Neural cell (in vitro differentiated cells): Measurements from ENCODE around the gene TEX19. TPM values are rescaled to one million over a fixed set of nuclear protein-coding genes. Genes with fewer than 3 reads are reported as not detected.

Experiments used
- H2AFZ ChIP-seq: fragments of 200-600, 300-800 bp; sonication (generic), shearing (Covaris generic); 2 replicates; pipeline ENCODE4 v1.6.0; 2014; ENCODE audit warnings: low read depth, mild to moderate bottlenecking, antibody characterized with exemption, low read length, moderate library complexity
- H3F3A ChIP-seq: fragments of 200-600 bp; shearing (Covaris generic); 2 replicates; pipeline ENCODE4 v1.6.1; 2016; ENCODE audit warnings: mild to moderate bottlenecking, moderate library complexity, mixed read lengths, antibody characterized with exemption, low read length; ENCODE audit not compliant: insufficient read depth, poor library complexity, severe bottlenecking
- H3K27ac ChIP-seq: fragments of 200-600, 300-800 bp; sonication (generic), shearing (Covaris generic); 2 replicates; pipeline ENCODE4 v1.5.1; 2014; ENCODE audit warnings: mild to moderate bottlenecking, low read length, moderate library complexity
- H3K27me3 ChIP-seq: fragments of 300-800, 200-600 bp; sonication (generic), shearing (Covaris generic); 2 replicates; pipeline ENCODE4 v1.6.0; 2014; ENCODE audit warnings: mild to moderate bottlenecking, low read depth, low read length, moderate library complexity; ENCODE audit not compliant: insufficient read depth
- H3K36me3 ChIP-seq: fragments of 300-800, 200-600 bp; sonication (generic), shearing (Covaris generic); 2 replicates; pipeline ENCODE4 v1.5.1; 2014; ENCODE audit warnings: mild to moderate bottlenecking, antibody characterized with exemption, low read length, moderate library complexity; ENCODE audit not compliant: insufficient read depth
- H3K4me2 ChIP-seq: fragments of 300-800, 200-600 bp; sonication (generic), shearing (Covaris generic); 2 replicates; pipeline ENCODE4 v1.6.0; 2014; ENCODE audit warnings: mild to moderate bottlenecking, low read length
- H3K4me3 ChIP-seq: fragments of 300-800, 200-600 bp; sonication (generic), shearing (Covaris generic); 2 replicates; pipeline ENCODE4 v1.5.1; 2014; ENCODE audit warnings: mild to moderate bottlenecking, low read length, moderate library complexity
- H3K79me2 ChIP-seq: fragments of 200-600 bp; shearing (Covaris generic); replicated peaks from 2 replicates; pipeline ENCODE4 v1.6.0; 2014; ENCODE audit warnings: mild to moderate bottlenecking, low read length, moderate library complexity; ENCODE audit not compliant: insufficient read depth
- H3K9ac ChIP-seq: fragments of 300-800, 200-600 bp; sonication (generic), shearing (Covaris generic); 2 replicates; pipeline ENCODE4 v1.6.1; 2016; ENCODE audit warnings: mild to moderate bottlenecking, low read length, mixed read lengths
- H3K9me2 ChIP-seq: fragments of 200-600 bp; shearing (Covaris generic); 2 replicates; pipeline ENCODE4 v1.6.1; 2016; ENCODE audit warnings: mild to moderate bottlenecking, low read length, mixed read lengths; ENCODE audit not compliant: insufficient read depth
- H3K9me3 ChIP-seq: fragments of 200-600, 300-800 bp; sonication (generic), shearing (Covaris generic); 2 replicates; pipeline ENCODE4 v1.6.1; 2016; ENCODE audit warnings: mild to moderate bottlenecking, mixed run types, low read length, moderate library complexity, mixed read lengths
- H4K20me1 ChIP-seq: fragments of 200-600 bp; shearing (Covaris generic); 2 replicates; pipeline ENCODE4 v1.6.1; 2016; ENCODE audit warnings: mild to moderate bottlenecking, mixed run types; ENCODE audit not compliant: insufficient read depth
- EZH2 ChIP-seq: fragments of 200-600, 300-800 bp; shearing (Covaris generic), sonication (generic); IDR thresholded peaks from 2 replicates; pipeline ENCODE4 v1.6.1; 2014; ENCODE audit warnings: antibody characterized with exemption, low read length, borderline replicate concordance, mild to moderate bottlenecking; ENCODE audit not compliant: insufficient read depth, poor library complexity, severe bottlenecking
- MXI1 ChIP-seq: fragments of 450-650 bp; conservative IDR thresholded peaks from 2 replicates; pipeline ENCODE4 v1.6.1; 2014; ENCODE audit warnings: antibody characterized with exemption, mild to moderate bottlenecking; ENCODE audit not compliant: poor library complexity, severe bottlenecking
- POLR2AphosphoS5 ChIP-seq: IDR thresholded peaks from 2 replicates; pipeline ENCODE4 v1.6.1; 2012
- RAD21 ChIP-seq: fragments of 450-650 bp; conservative IDR thresholded peaks from 2 replicates; pipeline ENCODE4 v1.6.1; 2014; ENCODE audit warnings: antibody characterized with exemption, mild to moderate bottlenecking, moderate library complexity
- polyA plus RNA-seq: library from polyadenylated mRNA; depleted of rRNA; stranded (reverse); fragments of >200 nt; gene quantifications from 2 replicates; pipeline ENCODE4 v1.2.3, GENCODE V29; 2014
- TF ChIP-seq, protein P1 (sequence below): IDR thresholded peaks from 2 replicates; pipeline ENCODE4 v1.6.1; 2012; ENCODE audit warnings: borderline replicate concordance
- TF ChIP-seq, protein P2 (sequence below): fragments of 450-650 bp; IDR thresholded peaks from 2 replicates; pipeline ENCODE4 v1.5.1; 2014; ENCODE audit warnings: antibody characterized with exemption, mild to moderate bottlenecking, moderate library complexity; ENCODE audit not compliant: poor library complexity, severe bottlenecking

Gene TEX19
- polyA plus RNA-seq, 1 donor from 2014 or later, result not detected

DNA sequence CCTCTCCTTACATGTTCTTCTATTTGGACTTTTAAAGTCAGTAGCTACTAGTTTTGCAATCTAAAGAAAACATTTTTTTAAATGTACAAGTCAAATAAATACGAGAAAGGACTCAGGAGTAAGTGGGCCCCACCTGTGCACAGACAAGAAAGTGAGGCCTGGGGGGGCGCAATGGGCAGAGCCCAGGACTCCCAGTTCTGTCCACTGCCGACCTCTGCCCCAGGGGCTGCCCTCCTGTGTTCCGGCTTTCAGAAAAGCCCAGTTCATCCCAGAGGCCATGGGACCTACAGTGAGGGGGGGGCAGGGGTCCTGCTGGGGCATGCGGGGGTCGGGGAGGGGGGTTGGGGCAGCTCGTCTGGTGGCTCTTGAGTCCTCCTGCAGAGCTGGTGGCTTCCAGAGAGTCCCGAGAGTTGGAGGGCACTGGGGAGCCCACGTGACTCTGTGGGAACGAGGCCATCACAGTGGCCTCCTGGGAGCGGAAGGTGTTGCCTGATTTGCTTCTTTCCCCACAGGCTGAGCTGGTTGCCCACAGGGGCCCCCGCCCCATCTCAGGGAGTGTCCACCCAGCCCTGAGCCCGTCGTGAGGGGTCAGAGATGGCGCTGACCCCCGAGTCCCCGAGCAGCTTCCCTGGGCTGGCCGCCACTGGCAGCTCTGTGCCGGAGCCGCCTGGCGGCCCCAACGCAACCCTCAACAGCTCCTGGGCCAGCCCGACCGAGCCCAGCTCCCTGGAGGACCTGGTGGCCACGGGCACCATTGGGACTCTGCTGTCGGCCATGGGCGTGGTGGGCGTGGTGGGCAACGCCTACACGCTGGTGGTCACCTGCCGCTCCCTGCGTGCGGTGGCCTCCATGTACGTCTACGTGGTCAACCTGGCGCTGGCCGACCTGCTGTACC lies 14.9 kb downstream of the TEX19 start:
- H3K9me2 ChIP-seq, result no peaks in the 10 kb centered on the region
- no peaks in the 10 kb centered on the region for H3K36me3 ChIP-seq
- H3K27me3 ChIP-seq, result peaks cover 29% of the 10 kb centered on the region
- H4K20me1 ChIP-seq, result no peaks in the 10 kb centered on the region
- TF ChIP-seq POLR2AphosphoS5 (no peak), MXI1 (no peak), EZH2 (no peak), RAD21 (no peak)
- TF ChIP-seq, protein P1, sequence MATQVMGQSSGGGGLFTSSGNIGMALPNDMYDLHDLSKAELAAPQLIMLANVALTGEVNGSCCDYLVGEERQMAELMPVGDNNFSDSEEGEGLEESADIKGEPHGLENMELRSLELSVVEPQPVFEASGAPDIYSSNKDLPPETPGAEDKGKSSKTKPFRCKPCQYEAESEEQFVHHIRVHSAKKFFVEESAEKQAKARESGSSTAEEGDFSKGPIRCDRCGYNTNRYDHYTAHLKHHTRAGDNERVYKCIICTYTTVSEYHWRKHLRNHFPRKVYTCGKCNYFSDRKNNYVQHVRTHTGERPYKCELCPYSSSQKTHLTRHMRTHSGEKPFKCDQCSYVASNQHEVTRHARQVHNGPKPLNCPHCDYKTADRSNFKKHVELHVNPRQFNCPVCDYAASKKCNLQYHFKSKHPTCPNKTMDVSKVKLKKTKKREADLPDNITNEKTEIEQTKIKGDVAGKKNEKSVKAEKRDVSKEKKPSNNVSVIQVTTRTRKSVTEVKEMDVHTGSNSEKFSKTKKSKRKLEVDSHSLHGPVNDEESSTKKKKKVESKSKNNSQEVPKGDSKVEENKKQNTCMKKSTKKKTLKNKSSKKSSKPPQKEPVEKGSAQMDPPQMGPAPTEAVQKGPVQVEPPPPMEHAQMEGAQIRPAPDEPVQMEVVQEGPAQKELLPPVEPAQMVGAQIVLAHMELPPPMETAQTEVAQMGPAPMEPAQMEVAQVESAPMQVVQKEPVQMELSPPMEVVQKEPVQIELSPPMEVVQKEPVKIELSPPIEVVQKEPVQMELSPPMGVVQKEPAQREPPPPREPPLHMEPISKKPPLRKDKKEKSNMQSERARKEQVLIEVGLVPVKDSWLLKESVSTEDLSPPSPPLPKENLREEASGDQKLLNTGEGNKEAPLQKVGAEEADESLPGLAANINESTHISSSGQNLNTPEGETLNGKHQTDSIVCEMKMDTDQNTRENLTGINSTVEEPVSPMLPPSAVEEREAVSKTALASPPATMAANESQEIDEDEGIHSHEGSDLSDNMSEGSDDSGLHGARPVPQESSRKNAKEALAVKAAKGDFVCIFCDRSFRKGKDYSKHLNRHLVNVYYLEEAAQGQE, result no peak
- TF ChIP-seq, protein P2, sequence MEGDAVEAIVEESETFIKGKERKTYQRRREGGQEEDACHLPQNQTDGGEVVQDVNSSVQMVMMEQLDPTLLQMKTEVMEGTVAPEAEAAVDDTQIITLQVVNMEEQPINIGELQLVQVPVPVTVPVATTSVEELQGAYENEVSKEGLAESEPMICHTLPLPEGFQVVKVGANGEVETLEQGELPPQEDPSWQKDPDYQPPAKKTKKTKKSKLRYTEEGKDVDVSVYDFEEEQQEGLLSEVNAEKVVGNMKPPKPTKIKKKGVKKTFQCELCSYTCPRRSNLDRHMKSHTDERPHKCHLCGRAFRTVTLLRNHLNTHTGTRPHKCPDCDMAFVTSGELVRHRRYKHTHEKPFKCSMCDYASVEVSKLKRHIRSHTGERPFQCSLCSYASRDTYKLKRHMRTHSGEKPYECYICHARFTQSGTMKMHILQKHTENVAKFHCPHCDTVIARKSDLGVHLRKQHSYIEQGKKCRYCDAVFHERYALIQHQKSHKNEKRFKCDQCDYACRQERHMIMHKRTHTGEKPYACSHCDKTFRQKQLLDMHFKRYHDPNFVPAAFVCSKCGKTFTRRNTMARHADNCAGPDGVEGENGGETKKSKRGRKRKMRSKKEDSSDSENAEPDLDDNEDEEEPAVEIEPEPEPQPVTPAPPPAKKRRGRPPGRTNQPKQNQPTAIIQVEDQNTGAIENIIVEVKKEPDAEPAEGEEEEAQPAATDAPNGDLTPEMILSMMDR, result no peak
- H2AFZ ChIP-seq, result no peak overlapping the region
- H3K9me3 ChIP-seq, result no peaks in the 10 kb centered on the region
- H3K27ac ChIP-seq, result no peak overlapping the region
- H3K4me2 ChIP-seq, result no peak overlapping the region
- no peaks in the 10 kb centered on the region for H3F3A ChIP-seq
- no peak overlapping the region for H3K9ac ChIP-seq
- H3K4me3 ChIP-seq, result no peak overlapping the region
- no peaks in the 10 kb centered on the region for H3K79me2 ChIP-seq

DNA sequence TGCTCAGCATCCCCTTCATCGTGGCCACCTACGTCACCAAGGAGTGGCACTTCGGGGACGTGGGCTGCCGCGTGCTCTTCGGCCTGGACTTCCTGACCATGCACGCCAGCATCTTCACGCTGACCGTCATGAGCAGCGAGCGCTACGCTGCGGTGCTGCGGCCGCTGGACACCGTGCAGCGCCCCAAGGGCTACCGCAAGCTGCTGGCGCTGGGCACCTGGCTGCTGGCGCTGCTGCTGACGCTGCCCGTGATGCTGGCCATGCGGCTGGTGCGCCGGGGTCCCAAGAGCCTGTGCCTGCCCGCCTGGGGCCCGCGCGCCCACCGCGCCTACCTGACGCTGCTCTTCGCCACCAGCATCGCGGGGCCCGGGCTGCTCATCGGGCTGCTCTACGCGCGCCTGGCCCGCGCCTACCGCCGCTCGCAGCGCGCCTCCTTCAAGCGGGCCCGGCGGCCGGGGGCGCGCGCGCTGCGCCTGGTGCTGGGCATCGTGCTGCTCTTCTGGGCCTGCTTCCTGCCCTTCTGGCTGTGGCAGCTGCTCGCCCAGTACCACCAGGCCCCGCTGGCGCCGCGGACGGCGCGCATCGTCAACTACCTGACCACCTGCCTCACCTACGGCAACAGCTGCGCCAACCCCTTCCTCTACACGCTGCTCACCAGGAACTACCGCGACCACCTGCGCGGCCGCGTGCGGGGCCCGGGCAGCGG lies 15.7 kb downstream of the TEX19 start:
- TF ChIP-seq, protein P1, result no peak
- Histone ChIP-seq H3K9me3 (no peaks in the 10 kb centered on the region), H3K9me2 (no peaks in the 10 kb centered on the region), H2AFZ (no peak overlapping the region), H3K9ac (no peak overlapping the region), H3K4me3 (no peak overlapping the region), H4K20me1 (no peaks in the 10 kb centered on the region), H3K27me3 (peaks cover 29% of the 10 kb centered on the region), H3K79me2 (no peaks in the 10 kb centered on the region), H3K27ac (no peak overlapping the region), H3K36me3 (no peaks in the 10 kb centered on the region), H3F3A (no peaks in the 10 kb centered on the region), H3K4me2 (no peak overlapping the region)
